SK-N-SH (cell line): ENCODE results near the gene ASCC1.

Source experiments
- FOXJ3 ChIP-seq: sonication (generic); formaldehyde crosslinking; IDR thresholded peaks from 2 replicates; pipeline ENCODE4 v1.5.1; 2020; ENCODE audit warnings: mild to moderate bottlenecking, missing genetic modification reagents
- FOXM1 ChIP-seq: IDR thresholded peaks from 2 replicates; pipeline ENCODE4 v1.4.0; 2012; ENCODE audit warnings: low read depth, mild to moderate bottlenecking
- GATA2 ChIP-seq: sonication (generic); formaldehyde crosslinking; IDR thresholded peaks from 2 replicates; pipeline ENCODE4 v1.5.0; 2020; ENCODE audit warnings: mild to moderate bottlenecking, missing genetic modification reagents
- JUND ChIP-seq: IDR thresholded peaks from 2 replicates; pipeline ENCODE4 v1.4.0; 2012
- POLR2AphosphoS5 ChIP-seq: IDR thresholded peaks from 2 replicates; pipeline ENCODE4 v1.6.1; 2012; ENCODE audit warnings: low read depth, low read length
- RFX5 ChIP-seq: IDR thresholded peaks from 2 replicates; pipeline ENCODE4 v1.6.1; 2012; ENCODE audit warnings: mild to moderate bottlenecking, improper control_type of control experiment, low read length
- SIN3A ChIP-seq: IDR thresholded peaks from 2 replicates; pipeline ENCODE4 v1.6.1; 2012; ENCODE audit warnings: low read depth, mild to moderate bottlenecking, low read length, moderate library complexity, borderline replicate concordance
- TCF12 ChIP-seq: IDR thresholded peaks from 2 replicates; pipeline ENCODE4 v1.4.0; 2012
- TEAD4 ChIP-seq: IDR thresholded peaks from 2 replicates; pipeline ENCODE4 v1.4.0; 2012; ENCODE audit warnings: mild to moderate bottlenecking, borderline replicate concordance; ENCODE audit not compliant: insufficient read depth
- YY1 ChIP-seq: IDR thresholded peaks from 2 replicates; pipeline ENCODE4 v1.4.0; 2012; ENCODE audit warnings: low read depth, mild to moderate bottlenecking
- TF ChIP-seq, protein P1 (sequence below): fragments of 200-600 bp; sonication (generic); IDR thresholded peaks from 2 replicates; pipeline ENCODE4 v1.6.1; 2017; ENCODE audit warnings: antibody characterized with exemption, mild to moderate bottlenecking, moderate library complexity
- TF ChIP-seq, protein P2 (sequence below): IDR thresholded peaks from 2 replicates; pipeline ENCODE4 v1.6.1; 2012; ENCODE audit warnings: mild to moderate bottlenecking, low read depth, low read length, moderate library complexity
- TF ChIP-seq, protein P3 (sequence below): IDR thresholded peaks from 2 replicates; pipeline ENCODE4 v1.4.0; 2012; ENCODE audit warnings: low read depth
- TF ChIP-seq, protein P4 (sequence below): fragments of 150-350 bp; IDR thresholded peaks from 2 replicates; pipeline ENCODE4 v1.6.1; 2017; ENCODE audit warnings: antibody characterized with exemption, low read length, low read depth, borderline replicate concordance

DNA sequence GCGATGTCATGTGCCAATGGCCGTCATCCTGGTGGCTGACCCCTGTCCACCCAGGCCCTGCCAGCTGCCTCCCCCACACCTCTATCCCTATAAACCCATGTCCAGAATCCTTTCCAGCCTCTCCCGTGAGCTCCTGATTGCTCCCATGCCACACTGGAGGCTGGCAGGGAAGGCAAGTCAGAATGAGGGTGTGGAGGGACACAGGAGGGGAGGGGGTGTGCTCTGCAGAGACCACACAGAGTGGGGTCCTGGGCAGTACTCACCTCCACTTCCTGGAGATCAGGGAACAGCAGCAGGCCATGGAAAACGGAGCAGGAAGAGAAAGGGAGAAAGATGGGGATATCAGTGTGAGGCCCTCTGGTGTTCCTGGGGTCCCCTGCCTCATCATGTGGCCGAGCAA lies 143.4 kb downstream of the ASCC1 start:
- TF ChIP-seq, protein P1, sequence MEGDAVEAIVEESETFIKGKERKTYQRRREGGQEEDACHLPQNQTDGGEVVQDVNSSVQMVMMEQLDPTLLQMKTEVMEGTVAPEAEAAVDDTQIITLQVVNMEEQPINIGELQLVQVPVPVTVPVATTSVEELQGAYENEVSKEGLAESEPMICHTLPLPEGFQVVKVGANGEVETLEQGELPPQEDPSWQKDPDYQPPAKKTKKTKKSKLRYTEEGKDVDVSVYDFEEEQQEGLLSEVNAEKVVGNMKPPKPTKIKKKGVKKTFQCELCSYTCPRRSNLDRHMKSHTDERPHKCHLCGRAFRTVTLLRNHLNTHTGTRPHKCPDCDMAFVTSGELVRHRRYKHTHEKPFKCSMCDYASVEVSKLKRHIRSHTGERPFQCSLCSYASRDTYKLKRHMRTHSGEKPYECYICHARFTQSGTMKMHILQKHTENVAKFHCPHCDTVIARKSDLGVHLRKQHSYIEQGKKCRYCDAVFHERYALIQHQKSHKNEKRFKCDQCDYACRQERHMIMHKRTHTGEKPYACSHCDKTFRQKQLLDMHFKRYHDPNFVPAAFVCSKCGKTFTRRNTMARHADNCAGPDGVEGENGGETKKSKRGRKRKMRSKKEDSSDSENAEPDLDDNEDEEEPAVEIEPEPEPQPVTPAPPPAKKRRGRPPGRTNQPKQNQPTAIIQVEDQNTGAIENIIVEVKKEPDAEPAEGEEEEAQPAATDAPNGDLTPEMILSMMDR = no peak
- TF ChIP-seq POLR2AphosphoS5 (no peak), RFX5 (no peak), YY1 (no peak), SIN3A (no peak), FOXM1 (no peak), GATA2 (CRISPR knock-in tag) (no peak), JUND (no peak), FOXJ3 (no peak), TEAD4 (no peak), TCF12 (no peak)
- TF ChIP-seq, protein P2, sequence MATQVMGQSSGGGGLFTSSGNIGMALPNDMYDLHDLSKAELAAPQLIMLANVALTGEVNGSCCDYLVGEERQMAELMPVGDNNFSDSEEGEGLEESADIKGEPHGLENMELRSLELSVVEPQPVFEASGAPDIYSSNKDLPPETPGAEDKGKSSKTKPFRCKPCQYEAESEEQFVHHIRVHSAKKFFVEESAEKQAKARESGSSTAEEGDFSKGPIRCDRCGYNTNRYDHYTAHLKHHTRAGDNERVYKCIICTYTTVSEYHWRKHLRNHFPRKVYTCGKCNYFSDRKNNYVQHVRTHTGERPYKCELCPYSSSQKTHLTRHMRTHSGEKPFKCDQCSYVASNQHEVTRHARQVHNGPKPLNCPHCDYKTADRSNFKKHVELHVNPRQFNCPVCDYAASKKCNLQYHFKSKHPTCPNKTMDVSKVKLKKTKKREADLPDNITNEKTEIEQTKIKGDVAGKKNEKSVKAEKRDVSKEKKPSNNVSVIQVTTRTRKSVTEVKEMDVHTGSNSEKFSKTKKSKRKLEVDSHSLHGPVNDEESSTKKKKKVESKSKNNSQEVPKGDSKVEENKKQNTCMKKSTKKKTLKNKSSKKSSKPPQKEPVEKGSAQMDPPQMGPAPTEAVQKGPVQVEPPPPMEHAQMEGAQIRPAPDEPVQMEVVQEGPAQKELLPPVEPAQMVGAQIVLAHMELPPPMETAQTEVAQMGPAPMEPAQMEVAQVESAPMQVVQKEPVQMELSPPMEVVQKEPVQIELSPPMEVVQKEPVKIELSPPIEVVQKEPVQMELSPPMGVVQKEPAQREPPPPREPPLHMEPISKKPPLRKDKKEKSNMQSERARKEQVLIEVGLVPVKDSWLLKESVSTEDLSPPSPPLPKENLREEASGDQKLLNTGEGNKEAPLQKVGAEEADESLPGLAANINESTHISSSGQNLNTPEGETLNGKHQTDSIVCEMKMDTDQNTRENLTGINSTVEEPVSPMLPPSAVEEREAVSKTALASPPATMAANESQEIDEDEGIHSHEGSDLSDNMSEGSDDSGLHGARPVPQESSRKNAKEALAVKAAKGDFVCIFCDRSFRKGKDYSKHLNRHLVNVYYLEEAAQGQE = no peak
- TF ChIP-seq, protein P3, sequence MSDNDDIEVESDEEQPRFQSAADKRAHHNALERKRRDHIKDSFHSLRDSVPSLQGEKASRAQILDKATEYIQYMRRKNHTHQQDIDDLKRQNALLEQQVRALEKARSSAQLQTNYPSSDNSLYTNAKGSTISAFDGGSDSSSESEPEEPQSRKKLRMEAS = no peak
- TF ChIP-seq, protein P4, sequence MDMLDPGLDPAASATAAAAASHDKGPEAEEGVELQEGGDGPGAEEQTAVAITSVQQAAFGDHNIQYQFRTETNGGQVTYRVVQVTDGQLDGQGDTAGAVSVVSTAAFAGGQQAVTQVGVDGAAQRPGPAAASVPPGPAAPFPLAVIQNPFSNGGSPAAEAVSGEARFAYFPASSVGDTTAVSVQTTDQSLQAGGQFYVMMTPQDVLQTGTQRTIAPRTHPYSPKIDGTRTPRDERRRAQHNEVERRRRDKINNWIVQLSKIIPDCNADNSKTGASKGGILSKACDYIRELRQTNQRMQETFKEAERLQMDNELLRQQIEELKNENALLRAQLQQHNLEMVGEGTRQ = no peak
